ENCODE measurements around the gene CYB5R3. TPM values are rescaled to one million over a fixed set of nuclear protein-coding genes. Genes with fewer than 3 reads are reported as not detected.

The CYB5R3 gene
- total RNA-seq (2014; rRNA removed; shearing (Covaris generic)) = 47.9 and 80.4 TPM in 2 replicates

GRCh38 chr22:42649246-42650099, at the start of gene CYB5R3:
CYB5R3 (minus strand) TSS chr22:42649392; CDS start chr22:42649315, 77 bp downstream.
- DNase-seq (ENCODE audit: low read depth) = peak; percentile 60

GRCh38 chr22:42697542-42698013, 48.4 kb upstream of the CYB5R3 start:
- peak; percentile 85 for DNase-seq (ENCODE audit: low read depth)

GRCh38 chr22:42696331-42696967, 47.3 kb upstream of the CYB5R3 start:
- DNase-seq (ENCODE audit: low read depth) = no peak

GRCh38 chr22:42695294-42695693, 46.1 kb upstream of the CYB5R3 start:
- no peak for DNase-seq (ENCODE audit: low read depth)

- no peak for DNase-seq (ENCODE audit: low read depth)
Observed at GRCh38 chr22:42693763-42694683, 44.8 kb upstream of the CYB5R3 start.

GRCh38 chr22:42693055-42693762, 44.0 kb upstream of the CYB5R3 start:
- DNase-seq (ENCODE audit: low read depth) = no peak

GRCh38 chr22:42692239-42693054, 43.3 kb upstream of the CYB5R3 start:
- no peak for DNase-seq (ENCODE audit: low read depth)

GRCh38 chr22:42691440-42691839, 42.2 kb upstream of the CYB5R3 start:
- DNase-seq (ENCODE audit: low read depth) = no peak

- DNase-seq (ENCODE audit: low read depth) = peak; percentile 92
Observed at GRCh38 chr22:42688241-42689211, 39.3 kb upstream of the CYB5R3 start.

GRCh38 chr22:42686756-42687491, 37.7 kb upstream of the CYB5R3 start:
- no peak for DNase-seq (ENCODE audit: low read depth)

- no peak for DNase-seq (ENCODE audit: low read depth)
Observed at GRCh38 chr22:42685941-42686653, 36.9 kb upstream of the CYB5R3 start.

- no peak for DNase-seq (ENCODE audit: low read depth)
Observed at GRCh38 chr22:42684462-42685195, 35.4 kb upstream of the CYB5R3 start.

GRCh38 chr22:42683578-42684283, 34.5 kb upstream of the CYB5R3 start:
- no peak for DNase-seq (ENCODE audit: low read depth)

- DNase-seq (ENCODE audit: low read depth) = no peak
Observed at GRCh38 chr22:42682113-42682851, 33.1 kb upstream of the CYB5R3 start.

- DNase-seq (ENCODE audit: low read depth) = peak; percentile 95
Observed at GRCh38 chr22:42680648-42681047, 31.5 kb upstream of the CYB5R3 start.

GRCh38 chr22:42679691-42680090, 30.5 kb upstream of the CYB5R3 start:
- no peak for DNase-seq (ENCODE audit: low read depth)
